SK-N-DZ (cell line): Measurements from ENCODE around the gene STX19.

ENCODE experiments used
- DNase-seq: peaks from one replicate; pipeline ENCODE4 v3.0.0-alpha.2; 2015; ENCODE audit warnings: low spot score

STX19 gene

GRCh38 chr3:94036909-94037507, 8.6 kb upstream of the STX19 start:
- DNase-seq = peak; percentile 37

- DNase-seq = no peak
Measured at GRCh38 chr3:94026623-94027022, 1.8 kb downstream of the STX19 start.

GRCh38 chr3:94024385-94024784, 4.0 kb downstream of the STX19 start:
- no peak for DNase-seq

- no peak for DNase-seq
Measured at GRCh38 chr3:94020293-94020692, 8.1 kb downstream of the STX19 start.

- no peak for DNase-seq
Measured at GRCh38 chr3:94019659-94020058, 8.7 kb downstream of the STX19 start.

- no peak for DNase-seq
Measured at GRCh38 chr3:94015025-94015424, 13.4 kb downstream of the STX19 start.

- no peak for DNase-seq
Measured at GRCh38 chr3:94012185-94012584, 16.2 kb downstream of the STX19 start.

- no peak for DNase-seq
Measured at GRCh38 chr3:94011233-94011711, 17.1 kb downstream of the STX19 start.

- DNase-seq = peak; percentile 53
Measured at GRCh38 chr3:94009608-94010007, 18.8 kb downstream of the STX19 start.

GRCh38 chr3:94008253-94008652, 20.1 kb downstream of the STX19 start:
- no peak for DNase-seq

GRCh38 chr3:94004301-94004910, 24.0 kb downstream of the STX19 start:
- DNase-seq = peak; percentile 34

GRCh38 chr3:94001827-94002495, 26.4 kb downstream of the STX19 start:
- no peak for DNase-seq

GRCh38 chr3:94001191-94001590, 27.2 kb downstream of the STX19 start:
- DNase-seq = no peak

GRCh38 chr3:93994056-93994455, 34.3 kb downstream of the STX19 start:
- no peak for DNase-seq

- no peak for DNase-seq
Measured at GRCh38 chr3:93992207-93992606, 36.2 kb downstream of the STX19 start.

GRCh38 chr3:93991631-93992030, 36.8 kb downstream of the STX19 start:
- DNase-seq = no peak

GRCh38 chr3:93989241-93989640, 39.2 kb downstream of the STX19 start:
- no peak for DNase-seq

GRCh38 chr3:93988764-93989163, 39.6 kb downstream of the STX19 start:
- DNase-seq = no peak

- no peak for DNase-seq
Measured at GRCh38 chr3:93988283-93988682, 40.1 kb downstream of the STX19 start.

- no peak for DNase-seq
Measured at GRCh38 chr3:93984618-93985017, 43.8 kb downstream of the STX19 start.

- DNase-seq = no peak
Measured at GRCh38 chr3:93983408-93983807, 45.0 kb downstream of the STX19 start.

GRCh38 chr3:93981649-93982048, 46.7 kb downstream of the STX19 start:
- peak; percentile 32 for DNase-seq
